Right lobe of liver (tissue), 6 donors: ENCODE results near the gene RPS2. TPM values are rescaled to one million over a fixed set of nuclear protein-coding genes. Genes with fewer than 3 reads are reported as not detected.

Source experiments
- ATAC-seq, 4 donors: fragments of 200-7000 bp; cut with Tn5 transposase; one replicate each; pipeline ENCODE4 v1.9.1; 2020; ENCODE audit warnings: mild to moderate bottlenecking in 4 of 4, moderate library complexity in 4 of 4
- DNase-seq, 3 donors: peaks; one replicate each; pipeline ENCODE4 v3.0.0-alpha.2; 2020
- H3K27ac ChIP-seq, 3 donors: fragments of 200-600 bp; one replicate each; pipeline ENCODE4 v1.8.0; 2022
- H3K27me3 ChIP-seq, 2 donors: fragments of 200-600 bp; one replicate each; pipeline ENCODE4 v1.8.0; 2022
- H3K36me3 ChIP-seq, 4 donors: fragments of 200-600 bp; sonication (generic) in 1 of 4; one replicate each; pipeline versions ENCODE4 v1.5.1 to v1.8.0; 2017 to 2022; ENCODE audit warnings: control low read depth in 1 of 4
- H3K4me1 ChIP-seq, 4 donors: fragments of 200-600 bp; sonication (generic) in 1 of 4; one replicate each; pipeline versions ENCODE4 v1.5.1 to v1.8.0; 2017 to 2022; ENCODE audit warnings: control low read depth in 1 of 4
- H3K4me3 ChIP-seq, 3 donors: fragments of 200-600 bp; one replicate each; pipeline ENCODE4 v1.8.0; 2022
- H3K9me3 ChIP-seq, 4 donors: fragments of 200-600 bp; sonication (generic) in 1 of 4; one replicate each; pipeline versions ENCODE4 v1.5.1 to v1.8.0; 2017 to 2022; ENCODE audit warnings: control low read depth in 1 of 4
- CTCF ChIP-seq, 4 donors: fragments of 200-600 bp in 3 of 4; fragments of 450-650 bp in 1 of 4; IDR thresholded peaks; one replicate each; pipeline versions ENCODE4 v1.5.1 to v1.8.0; 2016 to 2022; ENCODE audit warnings: antibody characterized with exemption in 4 of 4, mild to moderate bottlenecking in 2 of 4
- POLR2A ChIP-seq: fragments of 450-650 bp; IDR thresholded peaks from one replicate; pipeline ENCODE4 v1.6.1; 2017; ENCODE audit warnings: antibody characterized with exemption, mild to moderate bottlenecking
- WGBS: methylation state at CpG from one replicate; pipeline ENCODE4 v1.1.6; 2018; ENCODE audit warnings: low coverage, low lambda C conversion rate; ENCODE audit not compliant: insufficient coverage; ENCODE audit errors: missing lambda C conversion rate; 5-methylcytosine and 5-hydroxymethylcytosine counted together
- intact Hi-C, 2 donors: fragments of 100-400 bp; cut with DNase I; formaldehyde crosslinking; loops; one replicate each; pipeline versions ENCODE4 v1.11.2 to v1.14.1; 2022
- total RNA-seq, 6 experiments: library from RNA; depleted of rRNA in 2 of 6; stranded (reverse); fragments of >200 nt in 2 of 6; fragmentation: NEBNext Ultra II Directional in 3 of 6; extraction: Animal tissue kit (Norgen Biotek cat#: 25700) in 3 of 6; gene quantifications; one replicate each; pipeline versions ENCODE4 v1.1.0 to v1.2.4, GENCODE V29; 2016 to 2023
- donor health status: DM: no; HTN: yes; CAD: no.
- donor health status: DM: no; HTN: no; CAD: no.
- donor health status: DM: no; HTN: no; CAD: no.
- donor health status: DM: no; HTN: yes; CAD: no.
- donor health status: DM: no; HTN: yes; CAD: no.

The RPS2 gene
- total RNA-seq, 6 experiments from 2014 or later = 451 to 1,052 (median 541) TPM

GRCh38 chr16:1946495-1947368 is 17.9 kb downstream of the RPS2 start:
- Histone ChIP-seq H3K36me3 (no peaks in the 10 kb centered on the region), H3K27ac (no peak overlapping the region), H3K27me3 (no peaks in the 10 kb centered on the region), H3K9me3 (no peaks in the 10 kb centered on the region), H3K4me1 (peaks cover 0 to 8% (median 0%) of the 10 kb centered on the region in 4 donors), H3K4me3 (no peak overlapping the region)
- TF ChIP-seq POLR2A (no peak), CTCF (IDR thresholded peaks at IDR 0.05) (no peak)
- 100% methylated on average over 1 of the region's 38 CpGs for WGBS
- ATAC-seq = no peak
- intact Hi-C loops = no loop called here
- DNase-seq = peak in 1 of 3 donors; percentile 50

GRCh38 chr16:1945559-1946391 is 18.9 kb downstream of the RPS2 start:
- DNase-seq (peak in 1 of 3 donors; percentile 50), ATAC-seq (no peak)
- 89% methylated on average over 9 of the region's 19 CpGs for WGBS
- H3K36me3 ChIP-seq = peaks cover 0 to under 1% (median 0%) of the 10 kb centered on the region in 4 donors
- H3K4me1 ChIP-seq = peaks cover 0 to 16% (median under 1%) of the 10 kb centered on the region in 4 donors
- no peak overlapping the region for H3K27ac ChIP-seq
- intact Hi-C loops = no loop called here
- TF ChIP-seq CTCF (IDR thresholded peaks at IDR 0.05) (no peak), POLR2A (no peak)
- H3K9me3 ChIP-seq = no peaks in the 10 kb centered on the region
- no peaks in the 10 kb centered on the region for H3K27me3 ChIP-seq
- no peak overlapping the region for H3K4me3 ChIP-seq

- DNase-seq (no peak), ATAC-seq (no peak)
- Histone ChIP-seq H3K4me1 (peaks cover 0 to 27% (median 5%) of the 10 kb centered on the region in 4 donors), H3K27me3 (no peaks in the 10 kb centered on the region), H3K4me3 (no peak overlapping the region), H3K36me3 (peaks cover 0 to 11% (median 1%) of the 10 kb centered on the region in 4 donors), H3K27ac (no peak overlapping the region), H3K9me3 (no peaks in the 10 kb centered on the region)
- intact Hi-C loops = no loop called here
- WGBS = 92% methylated on average over 14 of the region's 21 CpGs
- no peak for TF ChIP-seq POLR2A
- no peak for TF ChIP-seq CTCF (IDR thresholded peaks at IDR 0.05)
Measured at GRCh38 chr16:1944612-1945199, 19.9 kb downstream of the RPS2 start.
